Endothelial cell of umbilical vein (primary cell): ENCODE measurements around the gene TMEM178A. TPM values are rescaled to one million over a fixed set of nuclear protein-coding genes. Genes with fewer than 3 reads are reported as not detected.

Experiments
- BruUV-seq: library from RNA; stranded (reverse); fragments of 400-500 nt; replicated peaks from 2 replicates; lab custom pipeline; 2021; lab: Mats Ljungman, UMichigan
- CTCF ChIA-PET: fragments of 300-600, 350-600 bp; sonication (Branson Sonifier 250); formaldehyde crosslinking; loops from one replicate; lab custom pipeline; 2021; ENCODE audit warnings: antibody characterized with exemption, inconsistent platforms; lab: Charles Lee
- POLR2A ChIA-PET: fragments of 300-600, 350-600 bp; sonication (Branson Sonifier 250); formaldehyde crosslinking; loops from one replicate; lab custom pipeline; 2021; ENCODE audit warnings: antibody characterized with exemption, inconsistent platforms; lab: Charles Lee
- DNase-seq: peaks from one replicate; pipeline ENCODE4 v3.0.0-alpha.2; 2011; ENCODE audit warnings: low read depth, low spot score
- FAIRE-seq: peaks from 2 replicates; lab custom pipeline; 2011; peaks lifted over from hg19 to GRCh38; lab: Jason Lieb, UNC
- H2AFZ ChIP-seq: 2 replicates; pipeline ENCODE4 v1.6.0; 2012; ENCODE audit warnings: low read depth, low read length, control low read depth, inconsistent platforms
- H3K27ac ChIP-seq: 2 replicates; pipeline ENCODE4 v1.5.1; 2011; ENCODE audit warnings: low read depth, mild to moderate bottlenecking, control low read depth, low read length, moderate library complexity; ENCODE audit not compliant: insufficient read depth
- H3K27me3 ChIP-seq, 2 experiments: 2 replicates each; pipeline versions ENCODE4 v1.6.0 to v1.6.1; 2011; ENCODE audit warnings: low read length in 2 of 2, mixed read lengths in 1 of 2; ENCODE audit not compliant: control insufficient read depth in 2 of 2, insufficient read depth in 2 of 2
- H3K36me3 ChIP-seq, 2 experiments: 2 replicates in 1 of 2; 3 replicates in 1 of 2; pipeline ENCODE4 v1.5.1; 2011; ENCODE audit warnings: low read length in 2 of 2, mild to moderate bottlenecking in 1 of 2, moderate library complexity in 1 of 2; ENCODE audit not compliant: control insufficient read depth in 2 of 2, insufficient read depth in 2 of 2; ENCODE audit errors: extremely low read depth in 1 of 2
- H3K4me1 ChIP-seq: 3 replicates; pipeline ENCODE4 v1.5.1; 2011; ENCODE audit warnings: mild to moderate bottlenecking, low read length; ENCODE audit not compliant: control insufficient read depth, insufficient read depth; ENCODE audit errors: extremely low read depth
- H3K4me2 ChIP-seq: 2 replicates; pipeline ENCODE4 v1.6.1; 2011; ENCODE audit warnings: low read length, control low read depth, mixed read lengths; ENCODE audit not compliant: insufficient read depth
- H3K4me3 ChIP-seq, 3 experiments: fragments of 200-600 bp in 1 of 3; sonication (generic), shearing (Covaris generic) in 1 of 3; replicated peaks in 1 of 3; 2 replicates each; pipeline ENCODE4 v1.5.1; 2011 to 2016; ENCODE audit warnings: control low read depth in 3 of 3, low read length in 3 of 3, mild to moderate bottlenecking in 2 of 3, inconsistent platforms in 1 of 3, low read depth in 1 of 3, moderate library complexity in 1 of 3; ENCODE audit not compliant: insufficient read depth in 1 of 3
- H3K79me2 ChIP-seq: 2 replicates; pipeline ENCODE4 v1.6.0; 2012; ENCODE audit warnings: low read length, inconsistent platforms; ENCODE audit not compliant: control insufficient read depth, insufficient read depth
- H3K9ac ChIP-seq: replicated peaks from 2 replicates; pipeline ENCODE3; 2011; ENCODE audit warnings: low read length, control low read depth; ENCODE audit not compliant: insufficient read depth; ENCODE audit errors: extremely low read depth
- H3K9me1 ChIP-seq: replicated peaks from 3 replicates; pipeline ENCODE4 v1.6.0; 2011; ENCODE audit warnings: mild to moderate bottlenecking, low read length; ENCODE audit not compliant: control insufficient read depth, insufficient read depth; ENCODE audit errors: extremely low read depth
- H3K9me3 ChIP-seq: replicated peaks from 2 replicates; pipeline ENCODE4 v1.5.1; 2012; ENCODE audit warnings: low read length, inconsistent platforms; ENCODE audit not compliant: control insufficient read depth, insufficient read depth
- H4K20me1 ChIP-seq: replicated peaks from 2 replicates; pipeline ENCODE3; 2011; ENCODE audit warnings: mild to moderate bottlenecking, low read length; ENCODE audit not compliant: control insufficient read depth, insufficient read depth; ENCODE audit errors: extremely low read depth
- CTCF ChIP-seq, 2 donors: IDR thresholded peaks; 1 replicate in 1 of 2; 2 replicates in 1 of 2; pipeline ENCODE4 v1.5.1; 2011; ENCODE audit warnings: low read length in 2 of 2, mild to moderate bottlenecking in 2 of 2, moderate library complexity in 2 of 2, control low read depth in 1 of 2, inconsistent platforms in 1 of 2, low read depth in 1 of 2; ENCODE audit not compliant: insufficient read depth in 1 of 2; ENCODE audit errors: extremely low read depth in 1 of 2
- EZH2 ChIP-seq: IDR thresholded peaks from 2 replicates; pipeline ENCODE4 v1.6.1; 2012; ENCODE audit warnings: borderline replicate concordance, low read depth, mild to moderate bottlenecking, moderate library complexity, low read length, inconsistent platforms; ENCODE audit not compliant: severe bottlenecking
- FOS ChIP-seq: IDR thresholded peaks from 2 replicates; pipeline ENCODE4 v1.6.1; 2011; ENCODE audit warnings: mild to moderate bottlenecking, low read length, moderate library complexity, borderline replicate concordance; ENCODE audit not compliant: insufficient read depth
- GATA2 ChIP-seq: IDR thresholded peaks from 2 replicates; pipeline ENCODE4 v1.7.0; 2011; ENCODE audit warnings: low read depth, mild to moderate bottlenecking, moderate library complexity, mixed read lengths, low read length; ENCODE audit not compliant: insufficient read length, insufficient read depth
- JUN ChIP-seq: IDR thresholded peaks from 2 replicates; pipeline ENCODE4 v1.6.1; 2011; ENCODE audit warnings: borderline replicate concordance, low read depth; ENCODE audit not compliant: insufficient read length, insufficient read depth
- MAX ChIP-seq: IDR thresholded peaks from 2 replicates; pipeline ENCODE4 v1.6.1; 2011; ENCODE audit not compliant: insufficient read depth, insufficient read length
- MYC ChIP-seq: IDR thresholded peaks from one replicate; pipeline ENCODE4 v1.6.1; 2011; ENCODE audit warnings: mild to moderate bottlenecking, low read depth, low read length
- POLR2A ChIP-seq: IDR thresholded peaks from 2 replicates; pipeline ENCODE4 v1.6.1; 2012; ENCODE audit warnings: low read depth, mild to moderate bottlenecking, control low read depth, low read length
- POLR2AphosphoS5 ChIP-seq: IDR thresholded peaks from 2 replicates; pipeline ENCODE4 v1.6.1; 2012; ENCODE audit warnings: low read depth, mild to moderate bottlenecking, control low read depth, low read length, moderate library complexity; ENCODE audit not compliant: insufficient read depth
- dilution Hi-C: fragments of 300-500 bp; cut with MboI; formaldehyde crosslinking; loops from one replicate; pipeline ENCODE4 v1.15.0; 2019; ENCODE audit warnings: low sequenced_read_pairs; ENCODE audit not compliant: extremely low pct_ligation_motif_present
- intact Hi-C: fragments of 100-400 bp; cut with micrococcal nuclease; formaldehyde crosslinking; loops from one replicate; pipeline ENCODE4 v1.10.0; 2022
- polyA plus RNA-seq, 4 experiments: library from polyadenylated mRNA; depleted of rRNA in 3 of 4; stranded (reverse) in 3 of 4; unstranded in 1 of 4; fragments of >200 nt; gene quantifications; 2 replicates each; pipeline versions ENCODE4 v1.2.1 to v1.2.3, GENCODE V29; 2011 to 2012; ENCODE audit warnings: missing spikeins in 1 of 4
- total RNA-seq: library from RNA; stranded (reverse); gene quantifications from 2 replicates; pipeline ENCODE4 v1.2.3, GENCODE V29; 2021

The TMEM178A gene
- total and polyA plus RNA-seq, 2 donors (not counting 3 experiments of a cell fraction or from before 2014, with no cell fraction given) = 1.5 to 2.8 TPM

- CTCF ChIA-PET = interaction anchor here (1.6 kb wide), 1 partner anchor 266 kb away, joined by 3 read pairs; no protein-coding TSS in a partner anchor
- intact Hi-C loops = no loop called here
- H3K79me2 ChIP-seq = no peaks in the 10 kb centered on the region
Measured at GRCh38 chr2:39645826-39646225, 19.9 kb upstream of the TMEM178A start.

More at GRCh38 chr2:39645826-39646225, 19.9 kb upstream of the TMEM178A start:
- no peaks in the 10 kb centered on the region for H3K36me3 ChIP-seq
- H3K27me3 ChIP-seq = no peaks in the 10 kb centered on the region
- TF ChIP-seq EZH2 (no peak), CTCF (IDR thresholded peaks at IDR 0.05; ENCODE audit: extremely low read depth in 1 of 2, insufficient read depth in 1 of 2, low read depth in 1 of 2, low read length in 2 of 2) (no peak), GATA2 (no peak), JUN (no peak), MAX (no peak), POLR2AphosphoS5 (no peak), POLR2A (no peak), MYC (no peak), FOS (no peak)
- no peak overlapping the region for H3K4me3 ChIP-seq
- H3K9me1 ChIP-seq = no peaks in the 10 kb centered on the region
- no peaks in the 10 kb centered on the region for H4K20me1 ChIP-seq
- no peak for FAIRE-seq
- no peak overlapping the region for H2AFZ ChIP-seq
- H3K4me1 ChIP-seq = peaks cover 4% of the 10 kb centered on the region
- DNase-seq = no peak
- no TSS peak for BruUV-seq
- no peak overlapping the region for H3K9ac ChIP-seq
- H3K27ac ChIP-seq = no peak overlapping the region
- H3K4me2 ChIP-seq = no peak overlapping the region
- POLR2A ChIA-PET = no interaction called here
- H3K9me3 ChIP-seq = no peaks in the 10 kb centered on the region
- dilution Hi-C loops = no loop called here
